SU-DHL-6 (cell line): Measurements from ENCODE around the gene RHEX.

Source experiments
- EZH2phosphoT487 ChIP-seq: fragments of 200-600 bp; sonication (generic), shearing (Covaris generic); conservative IDR thresholded peaks from 2 replicates; pipeline ENCODE4 v1.6.1; 2018; ENCODE audit warnings: mild to moderate bottlenecking, antibody characterized with exemption, low read length, moderate library complexity, mixed read lengths
- TF ChIP-seq, protein P1 (sequence below): fragments of 200-600 bp; sonication (generic); IDR thresholded peaks from one replicate; pipeline ENCODE4 v1.5.1; 2017; ENCODE audit warnings: antibody characterized with exemption, mild to moderate bottlenecking, low read length, moderate library complexity; ENCODE audit not compliant: insufficient read depth, poor library complexity, severe bottlenecking

DNA sequence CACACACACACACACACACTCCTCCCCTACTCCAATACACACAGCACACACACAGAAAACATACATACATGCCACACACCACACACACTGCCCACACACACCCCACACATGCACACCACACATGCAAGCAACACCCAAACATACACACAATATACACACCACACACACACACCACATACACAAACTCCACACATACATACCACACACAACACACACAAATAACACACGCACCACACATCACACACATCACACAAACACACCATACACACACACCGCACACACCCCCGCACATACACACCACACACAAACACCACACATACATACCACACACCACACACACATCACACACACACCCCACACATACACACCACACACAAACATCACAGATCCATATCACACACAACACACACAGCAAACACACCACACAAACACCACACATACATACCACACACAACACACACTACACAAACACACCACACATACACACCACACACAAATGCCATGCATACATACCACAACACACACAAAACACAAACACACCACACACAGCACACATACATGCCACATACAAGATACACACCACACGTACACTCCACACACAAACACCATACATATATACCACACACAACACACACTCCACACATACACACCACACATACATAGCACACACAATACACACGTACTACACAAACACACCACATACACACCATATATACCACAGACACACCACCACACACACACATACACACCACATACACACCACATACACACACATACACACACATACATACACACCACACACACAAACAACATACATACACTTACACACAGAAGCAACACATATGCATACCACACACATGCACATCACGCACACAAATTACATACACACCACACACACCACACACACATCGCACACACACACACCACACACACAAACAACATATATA is 48.8 kb upstream of the RHEX start:
- TF ChIP-seq EZH2phosphoT487 = no peak
- TF ChIP-seq, protein P1, sequence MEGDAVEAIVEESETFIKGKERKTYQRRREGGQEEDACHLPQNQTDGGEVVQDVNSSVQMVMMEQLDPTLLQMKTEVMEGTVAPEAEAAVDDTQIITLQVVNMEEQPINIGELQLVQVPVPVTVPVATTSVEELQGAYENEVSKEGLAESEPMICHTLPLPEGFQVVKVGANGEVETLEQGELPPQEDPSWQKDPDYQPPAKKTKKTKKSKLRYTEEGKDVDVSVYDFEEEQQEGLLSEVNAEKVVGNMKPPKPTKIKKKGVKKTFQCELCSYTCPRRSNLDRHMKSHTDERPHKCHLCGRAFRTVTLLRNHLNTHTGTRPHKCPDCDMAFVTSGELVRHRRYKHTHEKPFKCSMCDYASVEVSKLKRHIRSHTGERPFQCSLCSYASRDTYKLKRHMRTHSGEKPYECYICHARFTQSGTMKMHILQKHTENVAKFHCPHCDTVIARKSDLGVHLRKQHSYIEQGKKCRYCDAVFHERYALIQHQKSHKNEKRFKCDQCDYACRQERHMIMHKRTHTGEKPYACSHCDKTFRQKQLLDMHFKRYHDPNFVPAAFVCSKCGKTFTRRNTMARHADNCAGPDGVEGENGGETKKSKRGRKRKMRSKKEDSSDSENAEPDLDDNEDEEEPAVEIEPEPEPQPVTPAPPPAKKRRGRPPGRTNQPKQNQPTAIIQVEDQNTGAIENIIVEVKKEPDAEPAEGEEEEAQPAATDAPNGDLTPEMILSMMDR = no peak
